Bronchus fibroblast of lung (primary cell): ENCODE measurements around the gene C20orf204. TPM values are rescaled to one million over a fixed set of nuclear protein-coding genes. Genes with fewer than 3 reads are reported as not detected.

Experiments
- total RNA-seq: library from RNA; depleted of rRNA; stranded (reverse); fragments of >200 nt; gene quantifications from 2 replicates; pipeline ENCODE4 v1.2.3, GENCODE V29; 2015

The C20orf204 gene, protein sequence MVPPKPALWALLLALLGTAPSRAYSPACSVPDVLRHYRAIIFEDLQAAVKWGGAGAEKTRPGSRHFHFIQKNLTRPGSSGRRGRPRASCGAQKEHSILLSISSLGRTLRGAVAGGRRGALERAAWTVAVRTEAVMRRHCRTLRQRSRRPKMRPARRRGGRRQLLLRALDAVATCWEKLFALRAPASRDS
- 0.15 TPM in 1 of 2 replicates, not detected in the other for total RNA-seq

DNA sequence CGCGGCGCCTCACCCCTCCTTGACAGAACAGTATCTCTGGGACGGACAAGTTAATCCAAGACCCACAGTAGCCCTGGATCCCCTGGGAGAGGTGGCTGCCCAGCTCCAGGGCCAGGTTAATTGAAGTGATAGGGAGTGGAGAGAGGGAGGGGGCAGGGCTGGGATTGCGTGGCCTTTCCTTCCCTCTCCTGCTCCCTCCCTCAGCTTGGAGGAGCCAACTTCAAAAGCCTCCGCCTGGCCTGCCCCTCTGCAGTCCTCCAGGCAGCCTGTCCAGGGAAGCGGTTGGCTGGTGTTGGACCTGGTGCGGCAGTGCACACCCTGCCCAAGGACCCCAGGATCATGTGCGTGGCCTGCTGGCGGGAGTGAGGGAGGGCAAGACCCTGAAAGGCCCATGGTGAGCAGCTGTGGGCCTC lies at the start of gene C20orf204:
Gene C20orf204, plus strand, starts transcription at position 250 of the 413 bp plus-strand sequence. Its CDS starts 142 bp downstream, at position 392.

DNA sequence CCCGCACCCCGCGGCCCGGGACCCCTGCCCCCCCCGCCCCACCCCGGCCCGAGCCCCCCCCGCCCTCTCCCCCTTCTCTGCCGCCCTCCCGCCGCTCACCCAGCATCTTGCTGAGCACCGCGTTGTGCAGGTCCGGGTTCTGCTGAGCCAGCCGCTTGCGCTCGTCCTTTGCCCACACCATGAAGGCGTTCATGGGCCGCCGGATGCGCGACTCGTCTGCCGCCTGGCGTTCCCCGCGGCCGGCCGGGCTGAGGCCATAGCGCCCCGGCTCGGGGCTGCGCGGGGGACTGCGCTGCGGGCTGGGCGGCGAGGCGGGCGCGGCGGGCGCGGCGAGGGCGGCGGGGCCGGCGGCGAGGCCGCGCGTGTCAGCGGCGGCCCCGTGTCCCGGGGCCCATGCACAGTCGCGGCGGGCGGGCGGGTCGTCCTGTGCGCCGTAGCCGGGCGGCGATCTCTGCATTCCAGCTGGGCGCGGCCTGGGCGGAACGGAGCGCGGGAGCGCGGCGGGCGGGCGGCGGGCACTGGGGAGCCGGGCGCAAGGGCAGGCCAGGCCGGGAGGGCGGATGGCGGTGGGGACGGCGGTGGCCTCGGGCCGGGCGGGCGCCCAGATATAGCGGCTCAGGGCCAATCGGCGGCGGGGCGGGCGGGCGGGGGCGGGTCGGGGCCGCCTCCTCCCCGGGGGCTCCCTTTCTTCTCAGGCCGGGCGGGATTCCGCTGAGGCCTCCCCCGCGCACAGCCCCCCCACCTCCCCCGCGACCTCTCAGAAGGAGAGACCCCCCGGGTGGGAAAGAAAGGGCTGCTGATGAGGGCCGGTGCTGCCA lies 13.3 kb downstream of the C20orf204 start, which contains the start of gene SOX18:
Gene SOX18, minus strand, starts transcription at position 580 of the 818 bp plus-strand sequence. Its CDS starts 123 bp downstream, at position 457.

DNA sequence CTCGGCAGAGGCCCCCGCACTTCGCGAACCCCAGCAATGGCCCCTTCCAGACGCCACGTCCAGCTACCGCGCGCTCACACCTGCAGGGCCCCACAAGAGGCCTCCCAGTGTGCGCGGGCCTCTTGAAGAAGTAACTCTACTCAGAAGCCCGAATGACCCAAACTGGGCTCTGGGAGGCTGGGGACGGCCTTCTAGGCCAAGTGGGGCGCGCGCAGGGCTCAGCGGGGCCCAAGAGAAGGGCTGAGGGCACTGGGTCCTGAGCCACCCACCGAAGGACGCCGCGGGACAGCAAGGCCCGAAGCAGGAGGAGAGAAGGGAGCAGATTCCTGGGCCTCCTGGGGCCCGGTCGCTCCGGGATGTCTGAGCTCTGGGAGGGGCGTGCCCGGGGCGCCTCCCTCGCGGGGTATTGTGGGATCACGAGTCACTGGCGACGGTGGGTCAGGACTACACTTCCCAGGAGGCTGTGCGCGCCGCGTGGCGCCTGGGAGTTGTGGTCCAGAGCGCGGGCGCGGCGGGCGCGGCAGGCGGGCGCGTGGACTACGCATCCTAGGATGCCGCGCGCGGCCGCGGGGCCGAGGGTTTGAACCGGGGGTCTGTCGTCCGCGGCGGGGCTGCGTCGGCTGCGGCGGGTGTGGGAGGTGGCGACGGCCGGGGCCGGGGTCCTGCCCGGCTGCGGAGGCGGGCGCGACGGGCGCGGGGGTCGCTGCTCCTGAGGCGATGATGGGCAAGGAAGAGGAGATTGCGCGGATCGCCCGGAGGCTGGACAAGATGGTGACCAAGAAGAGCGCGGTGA lies 26.8 kb downstream of the C20orf204 start, which contains the start of gene TCEA2:
Gene TCEA2, plus strand, starts transcription at position 603 of the 793 bp plus-strand sequence. Its CDS starts 115 bp downstream, at position 718.

DNA sequence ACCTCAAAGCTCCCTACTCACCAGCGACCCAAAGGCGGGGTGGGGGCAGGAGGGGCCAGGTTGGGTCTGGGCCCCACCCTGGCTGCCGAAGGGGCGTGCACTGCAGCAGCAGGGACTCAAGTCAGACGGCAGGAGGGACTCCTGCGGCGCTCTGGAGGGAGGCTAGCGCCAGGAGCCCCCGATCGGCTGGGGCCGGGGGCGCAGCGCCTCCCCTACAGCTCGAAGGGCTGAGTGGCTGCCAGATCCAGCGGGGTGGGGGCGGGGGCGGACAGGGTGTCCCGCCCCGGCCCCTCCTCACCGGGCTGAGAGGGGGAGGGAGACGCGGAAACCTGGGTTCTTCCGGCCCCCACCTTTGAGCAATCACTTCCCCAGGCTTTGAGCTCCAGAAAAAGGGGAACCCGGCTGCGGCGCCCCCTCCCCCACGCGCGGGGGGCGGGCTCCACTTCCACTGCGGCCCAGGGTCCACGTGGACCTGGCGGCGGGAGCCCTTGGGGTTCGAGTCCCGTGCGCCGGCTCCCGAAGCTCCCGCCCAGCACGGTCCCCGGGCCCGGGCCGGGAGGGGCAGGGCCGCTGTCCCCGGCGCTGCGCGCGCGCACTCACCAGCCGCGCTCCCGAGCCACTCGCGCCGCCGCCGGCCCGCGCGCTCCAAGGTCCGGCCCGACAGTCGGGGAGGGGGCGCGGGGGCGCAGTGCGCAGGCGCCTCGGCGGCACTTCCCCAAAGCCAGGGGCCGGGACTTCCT lies 43.5 kb downstream of the C20orf204 start, which contains the start of gene RGS19:
Gene RGS19, minus strand, starts transcription at position 246 of the 740 bp plus-strand sequence. CDS start 2,632 bp downstream, outside the sequence.

DNA sequence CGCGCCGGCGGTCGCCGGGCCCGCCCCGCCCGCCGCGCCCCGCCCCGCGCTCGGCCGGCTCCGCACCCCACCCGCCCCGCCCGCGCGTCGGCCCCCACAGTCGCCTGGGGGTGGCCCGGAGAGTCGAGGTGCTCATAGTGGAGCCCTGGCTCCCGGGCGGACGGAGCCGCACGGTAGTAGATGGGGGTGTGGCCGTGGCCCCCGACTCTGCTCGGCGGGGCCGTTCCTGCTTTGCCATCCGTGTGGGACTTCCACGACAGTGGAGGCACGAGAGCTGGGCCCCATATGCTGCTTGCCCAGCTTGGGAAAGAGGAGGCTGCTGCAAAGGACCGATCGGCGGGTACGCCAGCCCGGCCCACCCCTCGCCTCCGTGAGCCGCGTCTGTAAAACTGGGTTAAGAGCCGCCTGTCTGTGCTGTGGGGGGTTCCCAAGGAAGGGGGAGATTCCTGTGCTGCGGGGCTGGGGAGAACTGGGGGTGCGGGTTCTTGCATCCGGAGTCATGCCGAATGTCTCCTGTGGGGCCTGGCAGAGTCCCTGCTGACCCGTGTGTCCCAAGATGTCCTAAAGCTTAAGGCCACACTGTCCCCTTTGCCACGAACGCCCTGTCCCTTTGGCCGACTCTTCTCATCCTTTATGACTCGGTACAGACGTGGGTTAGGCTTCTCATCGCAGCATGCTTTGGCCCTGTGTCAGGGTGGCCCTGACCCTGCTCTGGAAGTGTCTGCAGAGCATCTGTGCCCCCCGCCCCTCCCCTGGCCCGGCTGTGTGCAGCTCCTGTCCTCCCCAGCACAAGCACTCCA lies 44.2 kb downstream of the C20orf204 start, which contains the start of gene OPRL1:
Gene OPRL1, plus strand, starts transcription at position 70 of the 800 bp plus-strand sequence. CDS start 12,639 bp downstream, outside the sequence.

DNA sequence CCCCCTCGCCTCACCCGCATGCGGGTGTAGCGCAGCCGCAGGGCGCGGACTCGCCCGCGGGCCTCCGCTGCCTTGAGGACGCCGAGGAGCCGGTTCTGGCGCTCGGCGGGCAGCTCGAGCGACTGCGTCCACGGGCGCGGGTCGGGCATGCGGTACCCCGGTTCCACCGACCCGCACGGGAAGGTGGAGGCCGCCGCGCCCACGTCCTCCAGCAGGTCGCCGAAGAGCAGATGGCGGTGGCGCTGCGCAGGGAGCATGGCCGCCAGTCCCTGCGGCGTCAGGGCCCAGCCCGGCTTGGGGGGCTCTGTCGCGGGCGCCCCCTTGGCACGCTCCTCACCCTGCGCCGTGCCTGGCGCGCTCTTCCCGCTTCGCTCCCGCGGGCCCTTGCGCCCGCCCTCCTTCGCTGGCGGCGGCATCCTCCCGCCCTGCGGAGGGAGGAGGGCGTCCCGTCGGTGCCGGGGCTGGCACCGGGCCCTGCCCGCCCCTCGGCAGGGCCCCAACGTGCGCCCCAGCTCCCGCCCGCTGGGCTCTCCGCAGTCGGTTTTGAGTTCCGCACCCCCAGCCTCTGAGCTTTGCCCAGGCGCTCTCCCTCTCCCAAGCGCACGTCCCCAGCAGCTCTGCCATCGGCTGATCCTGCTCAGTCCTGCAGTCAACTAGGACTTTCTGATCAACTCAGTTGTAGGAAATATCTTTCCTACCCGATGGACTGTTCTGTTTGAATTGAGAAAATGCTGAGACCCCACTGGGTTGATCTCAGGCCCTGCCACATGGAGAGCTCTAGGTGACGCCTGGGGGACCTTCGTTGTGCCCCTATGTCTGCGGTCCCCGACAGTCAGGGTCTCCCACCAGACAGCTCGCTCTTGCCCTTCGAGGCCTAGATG lies 48.1 kb downstream of the C20orf204 start, which contains the start of gene LKAAEAR1:
Gene LKAAEAR1, minus strand, starts transcription at position 595 of the 881 bp plus-strand sequence. Its CDS starts 179 bp downstream, at position 416.

Other genes with a start within 250 kb of the C20orf204 start
- gene ZBTB46, start 204.9 kb upstream of the C20orf204 start, total RNA-seq: 1.2 and 1.5 TPM in 2 replicates
- gene ABHD16B, start 174.7 kb upstream of the C20orf204 start, total RNA-seq: not detected in 2 replicates
- 124 and 128 TPM in 2 replicates for gene TPD52L2, start 170.9 kb upstream of the C20orf204 start, total RNA-seq
- gene DNAJC5, start 141.1 kb upstream of the C20orf204 start, total RNA-seq: 23.8 and 27.4 TPM in 2 replicates
- 26.7 and 27.6 TPM in 2 replicates for gene UCKL1, start 79.8 kb upstream of the C20orf204 start, total RNA-seq
- gene ZNF512B, start 66.3 kb upstream of the C20orf204 start, total RNA-seq: 7.7 and 8.2 TPM in 2 replicates
- 2.2 and 4.5 TPM in 2 replicates for gene SAMD10, start 56.5 kb upstream of the C20orf204 start, total RNA-seq
- gene PRPF6, start 55.0 kb upstream of the C20orf204 start, total RNA-seq: 37.2 and 39.0 TPM in 2 replicates
- gene SOX18, start 13.5 kb downstream of the C20orf204 start, total RNA-seq: 0.17 TPM in 1 of 2 replicates, not detected in the other
- gene TCEA2, start 27.0 kb downstream of the C20orf204 start, total RNA-seq: 15.8 and 18.4 TPM in 2 replicates
- gene RGS19, start 43.3 kb downstream of the C20orf204 start, total RNA-seq: 10.4 and 10.7 TPM in 2 replicates
- gene OPRL1, start 43.9 kb downstream of the C20orf204 start, total RNA-seq: 0.67 and 0.74 TPM in 2 replicates
- gene LKAAEAR1, start 48.2 kb downstream of the C20orf204 start, total RNA-seq: 0.84 TPM in 1 of 2 replicates, not detected in the other
- gene NPBWR2, start 71.4 kb downstream of the C20orf204 start, total RNA-seq: not detected in 2 replicates
- gene MYT1, start 128.3 kb downstream of the C20orf204 start, total RNA-seq: not detected in 2 replicates
- gene PCMTD2, start 219.6 kb downstream of the C20orf204 start, total RNA-seq: 25.7 and 33.0 TPM in 2 replicates